Natural killer cell (primary cell): ENCODE data around the gene SEMA4C. TPM values are rescaled to one million over a fixed set of nuclear protein-coding genes. Genes with fewer than 3 reads are reported as not detected.

Source experiments
- ATAC-seq, 3 donors: fragments of 150-1000 bp in 2 of 3; fragments of 200-7000 bp in 1 of 3; cut with Tn5 transposase; 1 replicate in 1 of 3; 2 replicates in 2 of 3; pipeline ENCODE4 v1.10.0; 2021; ENCODE audit warnings: mild to moderate bottlenecking in 2 of 3, moderate library complexity in 2 of 3
- DNase-seq, 2 donors: peaks; one replicate each; pipeline versions ENCODE4 v3.0.0 to v3.0.0-alpha.2; 2013 to 2021; ENCODE audit warnings: mixed read lengths in 1 of 2
- H3K27ac ChIP-seq: one replicate; pipeline ENCODE4 v1.5.1; 2013; ENCODE audit warnings: mild to moderate bottlenecking, low read length
- H3K27me3 ChIP-seq: one replicate; pipeline ENCODE4 v1.6.1; 2013; ENCODE audit warnings: low read length; ENCODE audit not compliant: control insufficient read depth, insufficient read depth
- H3K36me3 ChIP-seq: one replicate; pipeline ENCODE4 v1.6.1; 2013; ENCODE audit warnings: low read length; ENCODE audit not compliant: control insufficient read depth, insufficient read depth
- H3K4me1 ChIP-seq: one replicate; pipeline ENCODE4 v1.6.1; 2013; ENCODE audit warnings: low read length; ENCODE audit not compliant: control insufficient read depth, insufficient read depth
- H3K4me3 ChIP-seq: one replicate; pipeline ENCODE4 v1.5.1; 2013; ENCODE audit warnings: low read length
- H3K9me3 ChIP-seq: one replicate; pipeline ENCODE4 v1.6.1; 2013; ENCODE audit warnings: low read length; ENCODE audit not compliant: control insufficient read depth, insufficient read depth
- H3K27ac Mint-ChIP-seq, 2 donors: one replicate each; pipeline ENCODE4 v1.8.0; 2022; ENCODE audit warnings: mild to moderate bottlenecking in 2 of 2, mixed read lengths in 2 of 2, moderate library complexity in 1 of 2
- H3K27me3 Mint-ChIP-seq, 2 donors: one replicate each; pipeline ENCODE4 v1.8.0; 2022; ENCODE audit warnings: low read depth in 2 of 2, mixed read lengths in 2 of 2
- H3K36me3 Mint-ChIP-seq: one replicate; pipeline ENCODE4 v1.8.0; 2022; ENCODE audit warnings: mixed read lengths
- H3K4me1 Mint-ChIP-seq, 2 donors: one replicate each; pipeline ENCODE4 v1.8.0; 2022; ENCODE audit warnings: mixed read lengths in 2 of 2
- H3K4me3 Mint-ChIP-seq: one replicate; pipeline ENCODE4 v1.8.0; 2022; ENCODE audit warnings: mild to moderate bottlenecking, moderate library complexity, mixed read lengths
- H3K9me3 Mint-ChIP-seq, 2 donors: one replicate each; pipeline ENCODE4 v1.8.0; 2022; ENCODE audit warnings: mixed read lengths in 2 of 2
- CTCF ChIP-seq: fragments of 200-600 bp; IDR thresholded peaks from one replicate; pipeline ENCODE4 v1.8.0; 2022; ENCODE audit warnings: antibody characterized with exemption
- WGBS: methylation state at CpG from one replicate; pipeline ENCODE4 v1.1.7; 2013; ENCODE audit warnings: missing lambda C conversion rate; ENCODE audit not compliant: insufficient coverage; 5-methylcytosine and 5-hydroxymethylcytosine counted together
- intact Hi-C: fragments of 100-400 bp; cut with micrococcal nuclease; formaldehyde crosslinking; loops from one replicate; pipeline ENCODE4 v1.14.2; 2022
- total RNA-seq, 4 donors: library from RNA; stranded (reverse); fragments of 120-200 nt in 1 of 4; gene quantifications; one replicate each; pipeline versions ENCODE4 v1.2.3 to v1.2.4, GENCODE V29; 2013 to 2022

SEMA4C gene
- total RNA-seq, 3 donors from 2014 or later (not counting 1 experiment from before 2014, with no cell fraction given), result 51.8 to 78.1 (median 65.8) TPM

GRCh38 chr2:96810783-96811192 lies 59.1 kb downstream of the SEMA4C start:
- Histone ChIP-seq H3K36me3 (no peaks in the 10 kb centered on the region), H3K4me3 (no peak overlapping the region), H3K27ac (no peak overlapping the region), H3K4me1 (peaks cover 18% of the 10 kb centered on the region), H3K27me3 (no peaks in the 10 kb centered on the region), H3K9me3 (no peaks in the 10 kb centered on the region)
- Mint-ChIP-seq H3K27me3 (no peaks in the 10 kb centered on the region), H3K9me3 (no peaks in the 10 kb centered on the region), H3K4me3 (no peak overlapping the region), H3K27ac (no peak overlapping the region), H3K4me1 (peaks cover 28 to 43% of the 10 kb centered on the region in 2 donors), H3K36me3 (peaks cover 6% of the 10 kb centered on the region)
- DNase-seq, result no peak
- WGBS, result 98% methylated on average over 5 of the region's 5 CpGs
- intact Hi-C loops, result no loop called here
- no peak for TF ChIP-seq CTCF
- ATAC-seq, result no peak

- no peaks in the 10 kb centered on the region for H3K9me3 ChIP-seq
- no peak for DNase-seq
- no peak for TF ChIP-seq CTCF
- Mint-ChIP-seq H3K4me1 (peaks cover 24 to 39% of the 10 kb centered on the region in 2 donors), H3K27me3 (no peaks in the 10 kb centered on the region), H3K36me3 (peaks cover 6% of the 10 kb centered on the region), H3K4me3 (no peak overlapping the region), H3K27ac (peak overlapping the region in 1 of 2 donors; percentile 52), H3K9me3 (no peaks in the 10 kb centered on the region)
- WGBS, result 90% methylated on average over 12 of the region's 12 CpGs
- no peak overlapping the region for H3K27ac ChIP-seq
- peaks cover 14% of the 10 kb centered on the region for H3K4me1 ChIP-seq
- H3K27me3 ChIP-seq, result no peaks in the 10 kb centered on the region
- no peak overlapping the region for H3K4me3 ChIP-seq
- H3K36me3 ChIP-seq, result no peaks in the 10 kb centered on the region
- intact Hi-C loops, result no loop called here
- no peak for ATAC-seq
Measured at GRCh38 chr2:96809951-96810782, 59.7 kb downstream of the SEMA4C start.

Other genes with a start within 250 kb of the SEMA4C start
- gene KANSL3, start 231.8 kb downstream of the SEMA4C start, total RNA-seq, result 10 to 100 TPM; 73.9 to 98.0 (median 83.5) TPM
- gene FER1L5, start 227.3 kb downstream of the SEMA4C start, total RNA-seq, result not detected
- 1 to 10 TPM; 4.0 to 7.9 (median 5.9) TPM for gene LMAN2L, start 130.0 kb downstream of the SEMA4C start, total RNA-seq
- 10 to 100 TPM in 2 of 3 donors, 1 to 10 TPM in 1; 9.9 to 12.1 (median 10.7) TPM for gene CNNM4, start 109.2 kb downstream of the SEMA4C start, total RNA-seq
- gene CNNM3, start 53.8 kb downstream of the SEMA4C start, total RNA-seq, result 10 to 100 TPM; 33.8 to 55.2 (median 45.6) TPM
- gene ANKRD23, start 26.1 kb downstream of the SEMA4C start, total RNA-seq, result 10 to 100 TPM in 2 of 3 donors, 1 to 10 TPM in 1; 8.3 to 11.2 (median 10.1) TPM
- 10 to 100 TPM; 15.5 to 22.3 (median 21.6) TPM for gene ANKRD39, start 12.1 kb downstream of the SEMA4C start, total RNA-seq
- gene FAM178B, start 116.5 kb upstream of the SEMA4C start, total RNA-seq, result 1 to 10 TPM; 1.1 to 2.3 (median 1.2) TPM
- 10 to 100 TPM in 2 of 3 donors, 1 to 10 TPM in 1; 9.3 to 14.9 (median 10.1) TPM for gene FAHD2B, start 224.8 kb upstream of the SEMA4C start, total RNA-seq
- gene ANKRD36, start 243.1 kb upstream of the SEMA4C start, total RNA-seq, result 10 to 100 TPM; 64.3 to 69.1 (median 68.4) TPM